ENCODE measurements around the gene COP1.

COP1 gene

DNA sequence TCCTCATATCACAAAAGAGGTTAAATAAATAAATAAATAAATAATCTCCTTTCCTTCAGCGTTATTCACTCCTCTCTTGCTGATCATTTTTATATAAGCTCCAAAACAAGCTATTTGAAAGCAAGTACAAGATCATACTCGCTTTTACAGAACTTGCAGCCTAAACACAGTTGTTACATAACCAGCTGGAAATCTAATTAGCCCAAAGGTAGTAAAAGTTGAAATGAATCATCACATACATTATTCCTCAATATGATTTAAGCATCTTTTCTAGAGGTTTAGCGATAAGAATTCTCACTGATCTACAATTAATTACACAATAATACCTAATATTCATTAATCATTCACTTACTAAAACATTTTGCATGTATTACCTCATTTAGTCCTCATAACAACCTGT, 160.2 kb downstream of the COP1 start:
- no peaks in the 10 kb centered on the region for H4K20me1 ChIP-seq (ENCODE audit: insufficient read depth, low read length)
- H3K27ac ChIP-seq (ENCODE audit: low read length): no peak overlapping the region
- TF ChIP-seq CTCF (IDR thresholded peaks at IDR 0.05; ENCODE audit: borderline replicate concordance, extremely low read depth, low read length, poor library complexity, severe bottlenecking) (no peak), EZH2 (IDR thresholded peaks at IDR 0.05; ENCODE audit: borderline replicate concordance, low read depth, low read length, severe bottlenecking) (no peak)
- H3K79me2 ChIP-seq (ENCODE audit: insufficient read depth, low read length): no peaks in the 10 kb centered on the region
- no peaks in the 10 kb centered on the region for H3K9me3 ChIP-seq (ENCODE audit: insufficient read depth, low read length, severe bottlenecking)
- no peak overlapping the region for H3K4me2 ChIP-seq (ENCODE audit: insufficient read depth, low read length)
- H3K9ac ChIP-seq (ENCODE audit: low read depth, low read length): no peak overlapping the region
- H3K4me3 ChIP-seq (ENCODE audit: low read depth in 1 of 2, low read length in 2 of 2): no peak overlapping the region
- H3K36me3 ChIP-seq (ENCODE audit: insufficient read depth, low read length): peaks cover 28% of the 10 kb centered on the region
- no peaks in the 10 kb centered on the region for H3K27me3 ChIP-seq (ENCODE audit: insufficient read depth, low read length, poor library complexity)
- no peak for ATAC-seq (ENCODE audit: insufficient read depth, low read depth)
- H2AFZ ChIP-seq (ENCODE audit: low read depth, low read length): no peak overlapping the region
- DNase-seq: no peak
- no peaks in the 10 kb centered on the region for H3K4me1 ChIP-seq (ENCODE audit: insufficient read depth, low read length)

GRCh38 chr1:176043537-176043936, 163.5 kb downstream of the COP1 start:
- no peak for ATAC-seq (ENCODE audit: insufficient read depth, low read depth)
- no peaks in the 10 kb centered on the region for H3K4me1 ChIP-seq (ENCODE audit: insufficient read depth, low read length)
- H3K79me2 ChIP-seq (ENCODE audit: insufficient read depth, low read length): no peaks in the 10 kb centered on the region
- peaks cover 40% of the 10 kb centered on the region for H3K36me3 ChIP-seq (ENCODE audit: insufficient read depth, low read length)
- H2AFZ ChIP-seq (ENCODE audit: low read depth, low read length): no peak overlapping the region
- TF ChIP-seq CTCF (IDR thresholded peaks at IDR 0.05; ENCODE audit: borderline replicate concordance, extremely low read depth, low read length, poor library complexity, severe bottlenecking): no peak
- no peak for TF ChIP-seq EZH2 (IDR thresholded peaks at IDR 0.05; ENCODE audit: borderline replicate concordance, low read depth, low read length, severe bottlenecking)
- H3K4me2 ChIP-seq (ENCODE audit: insufficient read depth, low read length): no peak overlapping the region
- no peaks in the 10 kb centered on the region for H3K27me3 ChIP-seq (ENCODE audit: insufficient read depth, low read length, poor library complexity)
- DNase-seq: no peak
- H4K20me1 ChIP-seq (ENCODE audit: insufficient read depth, low read length): no peaks in the 10 kb centered on the region
- H3K27ac ChIP-seq (ENCODE audit: low read length): no peak overlapping the region
- no peaks in the 10 kb centered on the region for H3K9me3 ChIP-seq (ENCODE audit: insufficient read depth, low read length, severe bottlenecking)
- no peak overlapping the region for H3K4me3 ChIP-seq (ENCODE audit: low read depth in 1 of 2, low read length in 2 of 2)
- H3K9ac ChIP-seq (ENCODE audit: low read depth, low read length): no peak overlapping the region

GRCh38 chr1:176033881-176034280, 173.2 kb downstream of the COP1 start:
- Histone ChIP-seq H3K4me3 (ENCODE audit: low read depth in 1 of 2, low read length in 2 of 2) (no peak overlapping the region), H3K36me3 (ENCODE audit: insufficient read depth, low read length) (peaks cover 30% of the 10 kb centered on the region), H3K27me3 (ENCODE audit: insufficient read depth, low read length, poor library complexity) (no peaks in the 10 kb centered on the region), H3K27ac (ENCODE audit: low read length) (no peak overlapping the region), H2AFZ (ENCODE audit: low read depth, low read length) (no peak overlapping the region), H3K9me3 (ENCODE audit: insufficient read depth, low read length, severe bottlenecking) (no peaks in the 10 kb centered on the region), H3K4me1 (ENCODE audit: insufficient read depth, low read length) (no peaks in the 10 kb centered on the region), H3K9ac (ENCODE audit: low read depth, low read length) (no peak overlapping the region), H3K4me2 (ENCODE audit: insufficient read depth, low read length) (no peak overlapping the region), H3K79me2 (ENCODE audit: insufficient read depth, low read length) (0 out of 2 replicates have a peak, but pooled peaks cover 4% of the 10 kb centered on the region), H4K20me1 (ENCODE audit: insufficient read depth, low read length) (no peaks in the 10 kb centered on the region)
- TF ChIP-seq CTCF (IDR thresholded peaks at IDR 0.05; ENCODE audit: borderline replicate concordance, extremely low read depth, low read length, poor library complexity, severe bottlenecking) (no peak), EZH2 (IDR thresholded peaks at IDR 0.05; ENCODE audit: borderline replicate concordance, low read depth, low read length, severe bottlenecking) (no peak)
- DNase-seq: no peak
- ATAC-seq (ENCODE audit: insufficient read depth, low read depth): no peak

- no peaks in the 10 kb centered on the region for H3K9me3 ChIP-seq (ENCODE audit: insufficient read depth, low read length, severe bottlenecking)
- H3K27ac ChIP-seq (ENCODE audit: low read length): no peak overlapping the region
- H3K36me3 ChIP-seq (ENCODE audit: insufficient read depth, low read length): peaks cover 29% of the 10 kb centered on the region
- H3K4me1 ChIP-seq (ENCODE audit: insufficient read depth, low read length): no peaks in the 10 kb centered on the region
- H2AFZ ChIP-seq (ENCODE audit: low read depth, low read length): no peak overlapping the region
- no peaks in the 10 kb centered on the region for H3K27me3 ChIP-seq (ENCODE audit: insufficient read depth, low read length, poor library complexity)
- no peak overlapping the region for H3K9ac ChIP-seq (ENCODE audit: low read depth, low read length)
- H4K20me1 ChIP-seq (ENCODE audit: insufficient read depth, low read length): no peaks in the 10 kb centered on the region
- no peak overlapping the region for H3K4me2 ChIP-seq (ENCODE audit: insufficient read depth, low read length)
- 0 out of 2 replicates have a peak, but pooled peaks cover 4% of the 10 kb centered on the region for H3K79me2 ChIP-seq (ENCODE audit: insufficient read depth, low read length)
- TF ChIP-seq EZH2 (IDR thresholded peaks at IDR 0.05; ENCODE audit: borderline replicate concordance, low read depth, low read length, severe bottlenecking) (no peak), CTCF (IDR thresholded peaks at IDR 0.05; ENCODE audit: borderline replicate concordance, extremely low read depth, low read length, poor library complexity, severe bottlenecking) (no peak)
- DNase-seq: no peak
- no peak for ATAC-seq (ENCODE audit: insufficient read depth, low read depth)
- no peak overlapping the region for H3K4me3 ChIP-seq (ENCODE audit: low read depth in 1 of 2, low read length in 2 of 2)
Measured at GRCh38 chr1:176033474-176033873, 173.6 kb downstream of the COP1 start.
